ENCODE measurements around the gene SPDYA. TPM values are rescaled to one million over a fixed set of nuclear protein-coding genes. Genes with fewer than 3 reads are reported as not detected.

The SPDYA gene
- 0.86 and 1.3 TPM in 2 replicates for total RNA-seq

DNA sequence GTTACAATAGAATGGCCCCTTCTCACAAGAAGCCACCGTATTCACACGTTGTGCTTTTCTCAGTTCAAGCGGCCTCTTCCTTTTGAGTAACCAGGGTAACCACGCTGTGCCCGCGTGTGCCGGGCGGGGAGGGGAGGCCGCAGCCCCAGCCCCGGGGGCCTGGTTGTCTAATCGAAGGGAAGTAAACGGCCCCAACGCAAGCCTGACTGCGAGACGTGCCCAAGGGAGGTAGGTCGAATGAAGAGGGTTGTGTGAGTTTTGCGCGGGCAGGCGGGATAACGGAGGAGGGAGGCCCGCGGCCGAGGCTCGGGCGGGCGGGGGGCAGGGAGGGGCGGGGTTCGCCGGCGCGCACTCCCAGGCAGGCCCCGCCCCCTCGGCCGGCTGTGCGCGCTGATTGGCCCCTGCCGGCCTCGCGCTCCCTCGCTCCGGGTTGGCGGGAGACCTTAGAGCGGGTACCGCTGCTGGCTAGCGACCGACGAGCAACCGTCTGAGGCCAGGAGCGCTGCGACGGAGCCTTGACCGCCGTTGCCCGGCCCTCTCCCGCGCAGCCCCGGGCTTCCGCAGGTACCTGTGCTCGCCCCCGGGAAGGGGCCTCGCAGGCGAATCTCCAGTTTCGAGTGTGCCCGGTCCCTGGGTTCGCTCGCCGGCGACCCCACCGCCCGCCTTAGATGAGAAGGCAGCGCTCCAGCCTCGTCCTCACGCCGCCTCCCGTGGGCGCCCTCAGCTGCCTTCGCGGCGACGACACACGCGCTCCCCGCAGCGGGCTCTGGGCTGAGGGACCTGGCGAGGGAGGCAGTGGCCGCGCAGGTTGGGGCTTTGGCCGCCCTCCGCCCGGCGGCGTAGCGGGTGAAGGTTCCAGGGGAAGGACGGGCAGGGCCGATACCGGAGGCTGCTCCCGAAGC is at the start of gene SPDYA:
TSS of gene SPDYA (plus strand) at position 451 of the 902 bp plus-strand sequence. CDS start 5,181 bp downstream, outside the sequence.

DNA sequence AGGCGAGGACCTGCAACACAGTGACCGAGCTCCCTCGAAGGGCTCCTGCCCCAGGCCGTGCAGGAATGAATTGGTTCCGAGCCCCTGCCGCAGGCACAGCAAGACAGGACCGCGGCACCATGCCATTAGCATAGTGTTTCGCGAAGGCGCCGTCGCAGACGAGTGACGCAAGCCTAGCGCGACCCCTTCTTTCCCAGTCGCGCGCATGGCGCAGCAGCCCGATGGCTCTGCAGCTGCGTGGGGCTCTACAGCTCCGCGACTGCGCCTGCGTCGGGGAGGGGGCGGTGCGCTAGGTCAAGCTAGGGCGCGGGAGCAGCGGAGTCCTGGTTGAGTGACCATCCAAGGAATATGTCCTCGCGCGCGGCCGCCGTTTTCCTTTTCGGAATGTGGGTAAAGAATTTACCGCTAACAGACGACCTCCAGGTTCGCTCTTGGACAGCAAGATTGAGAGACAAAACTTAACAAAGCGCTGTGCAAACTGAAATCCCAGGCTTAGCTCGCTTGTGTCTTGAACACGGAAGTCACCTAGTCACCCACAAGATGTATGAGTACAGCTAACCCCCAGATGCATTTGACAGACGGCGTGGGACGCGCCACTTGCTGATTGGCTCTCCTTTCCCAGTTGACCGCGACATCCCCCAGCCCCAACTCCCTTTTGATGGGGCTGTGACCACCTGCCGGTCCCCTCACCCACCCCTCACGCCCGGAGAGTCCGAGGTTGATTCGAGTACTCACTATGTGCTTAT is 59.7 kb downstream of the SPDYA start, which contains the start of gene TRMT61B:
TSS of gene TRMT61B (minus strand) at position 164 of the 746 bp plus-strand sequence. CDS start at position 132, 32 bp downstream.

DNA sequence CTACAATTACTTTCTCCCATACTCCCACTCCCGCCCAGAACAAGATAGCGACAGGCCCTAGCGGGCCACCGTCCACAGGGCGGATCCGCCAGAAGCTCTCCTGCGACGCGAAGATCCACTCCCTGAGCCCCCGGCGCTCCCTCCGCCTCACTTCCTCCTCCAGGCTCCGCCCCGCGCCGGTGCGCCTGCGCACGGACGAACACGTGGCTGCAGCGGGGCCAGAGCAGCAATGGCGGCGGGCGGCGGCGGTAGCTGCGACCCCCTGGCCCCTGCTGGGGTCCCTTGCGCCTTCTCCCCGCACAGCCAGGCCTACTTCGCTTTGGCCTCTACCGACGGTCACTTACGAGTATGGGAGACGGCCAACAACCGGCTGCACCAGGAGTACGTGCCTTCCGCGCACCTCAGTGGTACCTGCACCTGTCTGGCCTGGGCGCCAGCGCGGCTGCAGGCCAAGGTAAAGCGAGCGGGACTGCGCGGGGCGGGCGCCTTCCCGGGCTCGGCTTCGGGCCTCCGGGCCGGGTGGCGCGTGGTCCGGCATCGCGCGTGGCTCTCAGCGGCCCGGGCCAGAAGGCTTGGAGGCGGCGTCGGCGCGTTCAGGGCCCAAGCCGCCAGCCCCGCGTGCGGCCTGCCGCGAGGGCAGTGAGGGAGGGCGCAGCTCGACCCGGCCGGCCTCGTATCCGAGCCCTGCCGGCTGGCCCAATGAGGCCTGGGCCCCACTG is 84.0 kb downstream of the SPDYA start, which contains the start of gene WDR43:
TSS of gene WDR43 (plus strand) at position 198 of the 719 bp plus-strand sequence. CDS start at position 230, 32 bp downstream.

Other genes with a start within 250 kb of the SPDYA start
- gene PPP1CB, start 59.0 kb upstream of the SPDYA start, total RNA-seq: 160 and 223 TPM in 2 replicates
- gene TRMT61B, start 59.5 kb downstream of the SPDYA start, total RNA-seq: 10.9 and 12.8 TPM in 2 replicates
- 37.5 and 64.7 TPM in 2 replicates for gene WDR43, start 83.8 kb downstream of the SPDYA start, total RNA-seq
- 0.09 and 0.47 TPM in 2 replicates for gene TOGARAM2, start 170.5 kb downstream of the SPDYA start, total RNA-seq

All from bronchial smooth muscle cell (primary cell).